ENCODE measurements around the gene CNTN3. TPM values are rescaled to one million over a fixed set of nuclear protein-coding genes. Genes with fewer than 3 reads are reported as not detected.

Gene CNTN3
- total and polyA plus RNA-seq, 8 donors: 0.76 to 17.1 (median 3.2) TPM

DNA sequence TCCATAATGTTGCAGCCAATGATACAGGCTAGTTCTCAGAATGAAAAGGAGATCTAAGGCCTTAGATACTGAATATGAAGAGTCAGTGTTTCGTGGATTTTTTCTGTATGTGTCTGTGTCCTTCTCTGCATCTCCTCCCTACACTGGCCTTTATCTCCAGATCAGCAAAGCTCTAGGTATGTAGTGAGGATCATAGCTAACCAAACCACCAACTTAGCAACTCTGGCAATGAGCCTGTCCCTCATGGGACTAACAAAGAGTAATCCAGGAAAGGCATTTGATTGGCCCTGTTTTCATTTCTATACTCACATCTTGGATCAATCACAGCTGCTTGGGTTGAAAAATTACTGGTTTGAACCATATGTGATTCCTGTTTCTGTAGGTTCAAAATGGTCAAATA is 18.6 kb upstream of the CNTN3 start:
- DNase-seq: no peak
- H3K27ac ChIP-seq: no peak overlapping the region
- no peaks in the 10 kb centered on the region for H3K27me3 ChIP-seq
- H3K4me1 ChIP-seq: no peaks in the 10 kb centered on the region
- 77 to 90% (median 85%) methylated on average over 1 of the region's 1 CpG for WGBS, 5 donors
- TF ChIP-seq, protein P1, sequence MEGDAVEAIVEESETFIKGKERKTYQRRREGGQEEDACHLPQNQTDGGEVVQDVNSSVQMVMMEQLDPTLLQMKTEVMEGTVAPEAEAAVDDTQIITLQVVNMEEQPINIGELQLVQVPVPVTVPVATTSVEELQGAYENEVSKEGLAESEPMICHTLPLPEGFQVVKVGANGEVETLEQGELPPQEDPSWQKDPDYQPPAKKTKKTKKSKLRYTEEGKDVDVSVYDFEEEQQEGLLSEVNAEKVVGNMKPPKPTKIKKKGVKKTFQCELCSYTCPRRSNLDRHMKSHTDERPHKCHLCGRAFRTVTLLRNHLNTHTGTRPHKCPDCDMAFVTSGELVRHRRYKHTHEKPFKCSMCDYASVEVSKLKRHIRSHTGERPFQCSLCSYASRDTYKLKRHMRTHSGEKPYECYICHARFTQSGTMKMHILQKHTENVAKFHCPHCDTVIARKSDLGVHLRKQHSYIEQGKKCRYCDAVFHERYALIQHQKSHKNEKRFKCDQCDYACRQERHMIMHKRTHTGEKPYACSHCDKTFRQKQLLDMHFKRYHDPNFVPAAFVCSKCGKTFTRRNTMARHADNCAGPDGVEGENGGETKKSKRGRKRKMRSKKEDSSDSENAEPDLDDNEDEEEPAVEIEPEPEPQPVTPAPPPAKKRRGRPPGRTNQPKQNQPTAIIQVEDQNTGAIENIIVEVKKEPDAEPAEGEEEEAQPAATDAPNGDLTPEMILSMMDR (IDR thresholded peaks at IDR 0.05): no peak
- TF ChIP-seq POLR2AphosphoS5 (IDR thresholded peaks at IDR 0.05): no peak
- no peak for TF ChIP-seq EP300 (IDR thresholded peaks at IDR 0.05)
- no peak for TF ChIP-seq POLR2A (IDR thresholded peaks at IDR 0.05)
- no peak overlapping the region for H3K4me3 ChIP-seq
- H3K9me3 ChIP-seq: no peaks in the 10 kb centered on the region
- no peaks in the 10 kb centered on the region for H3K36me3 ChIP-seq
- intact Hi-C loops (cut with DNase I; ENCODE audit: low total_unique reads): no loop called here

DNA sequence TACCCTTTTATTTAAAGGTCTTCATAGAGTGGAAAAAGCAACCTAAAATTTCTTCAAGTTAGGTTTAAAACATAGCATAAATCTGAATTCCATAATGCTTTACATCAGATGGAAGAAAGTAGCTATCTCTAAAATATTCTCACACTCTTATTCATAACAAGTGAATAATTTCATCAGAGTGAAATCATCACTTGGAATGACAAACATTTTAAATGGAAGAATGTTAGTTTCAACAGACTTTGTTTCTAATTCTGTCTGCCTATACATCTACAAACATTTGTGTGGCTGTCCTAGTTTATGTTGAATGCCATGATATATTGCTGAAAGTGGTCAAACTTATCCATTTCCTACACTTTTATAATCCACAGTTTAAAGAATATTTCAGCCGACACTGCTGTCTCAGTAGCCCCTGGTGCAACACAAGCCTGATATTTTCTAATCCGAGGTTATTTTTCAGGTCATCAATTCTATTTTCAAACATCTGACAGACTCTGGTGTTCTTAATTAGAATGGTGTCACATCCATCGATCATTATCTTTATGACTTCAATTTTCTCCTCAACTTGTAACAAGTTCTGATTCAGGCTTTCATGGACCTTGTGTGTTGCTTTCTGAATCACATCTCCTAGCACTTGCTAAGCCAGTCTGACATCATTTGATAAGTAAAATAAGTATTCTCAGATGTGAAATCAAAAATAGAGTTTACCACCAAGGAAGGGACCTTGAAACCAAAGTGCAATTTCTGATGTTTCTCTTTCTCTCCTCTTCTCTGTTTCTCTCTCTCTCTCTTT is 17.1 kb upstream of the CNTN3 start:
- Histone ChIP-seq H3K27me3 (no peaks in the 10 kb centered on the region), H3K4me1 (no peaks in the 10 kb centered on the region), H3K9me3 (no peaks in the 10 kb centered on the region), H3K27ac (no peak overlapping the region), H3K36me3 (no peaks in the 10 kb centered on the region), H3K4me3 (no peak overlapping the region)
- intact Hi-C loops (cut with DNase I; ENCODE audit: low total_unique reads): no loop called here
- TF ChIP-seq POLR2A (IDR thresholded peaks at IDR 0.05): no peak
- TF ChIP-seq, protein P1 (IDR thresholded peaks at IDR 0.05): no peak
- no peak for DNase-seq
- WGBS, 5 donors: 71 to 88% (median 83%) methylated on average over 3 of the region's 3 CpGs

DNA sequence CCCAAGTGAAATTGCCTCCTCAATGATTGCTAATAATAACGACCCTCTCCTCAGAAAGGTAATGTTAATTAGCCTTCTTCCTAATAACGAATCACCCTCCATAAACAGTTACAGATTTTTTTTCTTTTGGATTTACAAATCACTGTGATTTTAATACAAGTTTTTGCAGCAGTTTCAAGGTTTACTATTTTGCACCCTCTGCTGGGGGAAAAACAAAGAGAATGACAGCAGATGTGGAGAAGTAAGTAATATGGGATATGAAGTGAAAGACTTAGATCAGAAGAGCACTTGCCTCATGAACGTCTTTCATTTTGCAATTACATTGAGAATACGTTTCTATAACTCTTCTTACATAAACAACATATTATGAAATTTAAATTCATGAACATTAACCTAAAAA is 16.1 kb upstream of the CNTN3 start:
- Histone ChIP-seq H3K36me3 (no peaks in the 10 kb centered on the region), H3K4me1 (no peaks in the 10 kb centered on the region)
- DNase-seq: peak in 1 of 2 donors; percentile 40

DNA sequence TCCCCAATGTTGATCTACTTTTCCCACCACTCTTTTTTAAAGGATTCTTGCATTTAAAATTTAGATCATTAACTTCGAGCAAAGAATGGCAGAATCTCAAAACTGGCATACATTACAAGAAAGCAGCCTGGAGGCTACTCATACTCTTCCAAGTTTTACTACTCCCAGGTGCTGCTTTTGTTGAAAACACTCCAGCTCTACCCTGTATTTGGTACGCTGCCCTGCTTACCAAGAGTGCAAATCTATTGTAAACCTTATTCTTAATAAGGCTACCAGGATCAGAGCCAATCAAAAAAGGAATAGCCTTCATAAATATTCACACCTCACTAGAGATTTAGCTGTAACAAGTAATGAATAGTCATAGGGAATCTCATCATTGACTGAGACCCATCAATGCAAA is 11.6 kb upstream of the CNTN3 start:
- no peaks in the 10 kb centered on the region for H3K9me3 ChIP-seq
- WGBS, 5 donors: 76 to 90% (median 84%) methylated on average over 2 of the region's 2 CpGs

More for the DNA sequence above, 16.1 kb upstream of the CNTN3 start:
- TF ChIP-seq, protein P1 (IDR thresholded peaks at IDR 0.05): peak in 1 of 7 experiments; percentile 21
- no peak for TF ChIP-seq POLR2A (IDR thresholded peaks at IDR 0.05)
- no peak for TF ChIP-seq EP300 (IDR thresholded peaks at IDR 0.05)
- Histone ChIP-seq H3K27me3 (no peaks in the 10 kb centered on the region), H3K9me3 (no peaks in the 10 kb centered on the region), H3K27ac (no peak overlapping the region), H3K4me3 (no peak overlapping the region)
- 45 to 53% (median 50%) methylated on average over 4 of the region's 4 CpGs for WGBS, 5 donors
- intact Hi-C loops (cut with DNase I; ENCODE audit: low total_unique reads): no loop called here

More for the DNA sequence above, 11.6 kb upstream of the CNTN3 start:
- no peaks in the 10 kb centered on the region for H3K4me1 ChIP-seq
- H3K36me3 ChIP-seq: no peaks in the 10 kb centered on the region
- intact Hi-C loops (cut with DNase I; ENCODE audit: low total_unique reads): no loop called here
- no peak for TF ChIP-seq POLR2AphosphoS5 (IDR thresholded peaks at IDR 0.05)
- TF ChIP-seq, protein P1 (IDR thresholded peaks at IDR 0.05): no peak
- no peak for TF ChIP-seq POLR2A (IDR thresholded peaks at IDR 0.05)
- no peak for TF ChIP-seq EP300 (IDR thresholded peaks at IDR 0.05)
- H3K4me3 ChIP-seq: no peak overlapping the region
- DNase-seq: no peak
- no peaks in the 10 kb centered on the region for H3K27me3 ChIP-seq
- H3K27ac ChIP-seq: no peak overlapping the region
